CD4-positive, CD25-positive, alpha-beta regulatory T cell (primary cell): ENCODE results near the gene FMO4. TPM values are rescaled to one million over a fixed set of nuclear protein-coding genes. Genes with fewer than 3 reads are reported as not detected.

Experiments
- polyA plus RNA-seq, 4 donors: library from polyadenylated mRNA; unstranded; fragments of 300-500 nt; fragmentation: Illumina TruSeq; gene quantifications; one replicate each; pipeline ENCODE4 v1.2.3, GENCODE V29; 2021
- total RNA-seq: library from RNA; stranded (reverse); gene quantifications from one replicate; pipeline ENCODE4 v1.2.3, GENCODE V29; 2022

The FMO4 gene
- total and polyA plus RNA-seq, 5 donors from 2014 or later, result 2.0 to 4.9 (median 2.8) TPM

Other genes with a start within 250 kb of the FMO4 start
- not detected for gene FMO3, start 223.3 kb upstream of the FMO4 start, total RNA-seq
- not detected for gene FMO3, start 223.3 kb upstream of the FMO4 start, polyA plus RNA-seq
- gene FMO2, start 128.9 kb upstream of the FMO4 start, total RNA-seq, result not detected
- gene FMO2, start 128.9 kb upstream of the FMO4 start, polyA plus RNA-seq, result not detected
- gene FMO1, start 65.7 kb upstream of the FMO4 start, total RNA-seq, result not detected
- not detected for gene FMO1, start 65.7 kb upstream of the FMO4 start, polyA plus RNA-seq
- 371 TPM for gene PRRC2C, start 171.3 kb downstream of the FMO4 start, total RNA-seq
- gene PRRC2C, start 171.3 kb downstream of the FMO4 start, polyA plus RNA-seq, result 10 to 100 TPM; 24.7 to 37.6 (median 34.1) TPM